Calu3 (cell line): ENCODE results near the gene CCDC196. TPM values are rescaled to one million over a fixed set of nuclear protein-coding genes. Genes with fewer than 3 reads are reported as not detected.
"Not testable (repeated sequence)": the region's sequence is repeated elsewhere in the genome, so short reads cannot be mapped to it uniquely, and the experiment has no call there.

ENCODE experiments used
- BruUV-seq: library from RNA; stranded (reverse); fragments of 400-500 nt; replicated peaks from 2 replicates; lab custom pipeline; 2021; lab: Mats Ljungman, UMichigan
- CTCF ChIA-PET: fragments of 300-600 bp; sonication (Branson Sonifier 250); formaldehyde crosslinking; loops from one replicate; lab custom pipeline; 2022; ENCODE audit warnings: antibody characterized with exemption; lab: Charles Lee
- DNase-seq: peaks from one replicate; pipeline ENCODE4 v3.0.0; 2022
- H3K27ac Mint-ChIP-seq: one replicate; pipeline ENCODE4 v1.8.0; 2022; ENCODE audit warnings: mixed read lengths; ENCODE audit not compliant: unreplicated experiment
- H3K27me3 Mint-ChIP-seq: one replicate; pipeline ENCODE4 v1.8.0; 2022; ENCODE audit warnings: mixed read lengths; ENCODE audit not compliant: unreplicated experiment
- H3K36me3 Mint-ChIP-seq: one replicate; pipeline ENCODE4 v1.8.0; 2022; ENCODE audit warnings: mild to moderate bottlenecking, moderate library complexity, mixed read lengths; ENCODE audit not compliant: insufficient read depth, unreplicated experiment
- H3K4me1 Mint-ChIP-seq: one replicate; pipeline ENCODE4 v1.8.0; 2022; ENCODE audit warnings: mild to moderate bottlenecking, low read depth, mixed read lengths; ENCODE audit not compliant: unreplicated experiment
- H3K4me3 Mint-ChIP-seq: one replicate; pipeline ENCODE4 v1.8.0; 2022; ENCODE audit warnings: mild to moderate bottlenecking, low read depth, moderate library complexity, mixed read lengths; ENCODE audit not compliant: unreplicated experiment
- H3K9me3 Mint-ChIP-seq: one replicate; pipeline ENCODE4 v1.8.0; 2022; ENCODE audit warnings: low read depth, mixed read lengths; ENCODE audit not compliant: unreplicated experiment
- CTCF ChIP-seq: fragments of 200-600 bp; IDR thresholded peaks from one replicate; pipeline ENCODE4 v1.8.0; 2022; ENCODE audit warnings: antibody characterized with exemption; ENCODE audit not compliant: unreplicated experiment
- intact Hi-C: fragments of 100-400 bp; cut with micrococcal nuclease; formaldehyde crosslinking; loops from one replicate; pipeline ENCODE4 v1.10.0; 2022; ENCODE audit not compliant: unreplicated experiment
- total RNA-seq: library from RNA; stranded (reverse); gene quantifications from 2 replicates; pipeline ENCODE4 v1.2.3, GENCODE V29; 2022

Gene CCDC196
- total RNA-seq, 1 experiment from 2014 or later: not detected

GRCh38 chr14:66540038-66540437 lies 53.9 kb downstream of the CCDC196 start:
- no TSS peak for BruUV-seq
- Mint-ChIP-seq H3K27ac (no peak overlapping the region), H3K27me3 (no peaks in the 10 kb centered on the region), H3K9me3 (no peaks in the 10 kb centered on the region), H3K4me1 (peaks cover 7% of the 10 kb centered on the region), H3K4me3 (no peak overlapping the region), H3K36me3 (no peaks in the 10 kb centered on the region)
- CTCF ChIA-PET: no interaction called here
- DNase-seq: no peak
- intact Hi-C loops: no loop called here
- no peak for TF ChIP-seq CTCF

- Mint-ChIP-seq H3K36me3 (no peaks in the 10 kb centered on the region), H3K4me3 (no peak overlapping the region), H3K9me3 (no peaks in the 10 kb centered on the region), H3K27ac (no peak overlapping the region), H3K27me3 (no peaks in the 10 kb centered on the region), H3K4me1 (peaks cover 6% of the 10 kb centered on the region)
- CTCF ChIA-PET: no interaction called here
- TF ChIP-seq CTCF: no peak
- no peak for DNase-seq
- BruUV-seq: no TSS peak
- intact Hi-C loops: no loop called here
Measured at GRCh38 chr14:66541627-66542026, 55.5 kb downstream of the CCDC196 start.

GRCh38 chr14:66543996-66544395 lies 57.8 kb downstream of the CCDC196 start:
- no peak for DNase-seq
- Mint-ChIP-seq H3K9me3 (no peaks in the 10 kb centered on the region), H3K27ac (no peak overlapping the region), H3K4me1 (no peaks in the 10 kb centered on the region), H3K4me3 (no peak overlapping the region), H3K27me3 (no peaks in the 10 kb centered on the region), H3K36me3 (no peaks in the 10 kb centered on the region)
- TF ChIP-seq CTCF: no peak
- CTCF ChIA-PET: no interaction called here
- intact Hi-C loops: no loop called here
- no TSS peak for BruUV-seq

- DNase-seq, CTCF ChIA-PET, BruUV-seq, H3K4me3 Mint-ChIP-seq, intact Hi-C loops, H3K27me3 Mint-ChIP-seq, H3K27ac Mint-ChIP-seq, H3K4me1 Mint-ChIP-seq, H3K36me3 Mint-ChIP-seq, H3K9me3 Mint-ChIP-seq: not testable (repeated sequence)
Measured at GRCh38 chr14:66545191-66545590, 59.0 kb downstream of the CCDC196 start.

GRCh38 chr14:66545751-66546150 lies 59.6 kb downstream of the CCDC196 start:
- BruUV-seq, H3K36me3 Mint-ChIP-seq, H3K27me3 Mint-ChIP-seq, DNase-seq, H3K4me3 Mint-ChIP-seq, H3K27ac Mint-ChIP-seq, CTCF ChIA-PET, H3K4me1 Mint-ChIP-seq, H3K9me3 Mint-ChIP-seq, intact Hi-C loops: not testable (repeated sequence)

Other genes starting within 250 kb of the CCDC196 start
- 34.9 and 35.0 TPM in 2 replicates for gene GPHN, start 21.8 kb downstream of the CCDC196 start, total RNA-seq